GM13977 (cell line): ENCODE data around the gene SMC1A.

ENCODE experiments used
- DNase-seq: peaks from one replicate; pipeline ENCODE4 v3.0.0; 2012; ENCODE audit warnings: low spot score
- in situ Hi-C: fragments of 300-500 bp; cut with MboI; formaldehyde crosslinking; loops from one replicate; pipeline ENCODE4 v1.12.0; 2022; ENCODE audit warnings: low sequenced_read_pairs, low pct_unique_long_range_greater_than_20kb, mixed read lengths, inconsistent platforms; ENCODE audit not compliant: unreplicated experiment
- TF ChIP-seq, protein P1 (sequence below): IDR thresholded peaks from 2 replicates; pipeline ENCODE4 v1.5.1; 2012; ENCODE audit warnings: mild to moderate bottlenecking, control low read depth; ENCODE audit not compliant: insufficient read depth; ENCODE audit errors: extremely low read depth, missing control alignments

Gene SMC1A

DNA sequence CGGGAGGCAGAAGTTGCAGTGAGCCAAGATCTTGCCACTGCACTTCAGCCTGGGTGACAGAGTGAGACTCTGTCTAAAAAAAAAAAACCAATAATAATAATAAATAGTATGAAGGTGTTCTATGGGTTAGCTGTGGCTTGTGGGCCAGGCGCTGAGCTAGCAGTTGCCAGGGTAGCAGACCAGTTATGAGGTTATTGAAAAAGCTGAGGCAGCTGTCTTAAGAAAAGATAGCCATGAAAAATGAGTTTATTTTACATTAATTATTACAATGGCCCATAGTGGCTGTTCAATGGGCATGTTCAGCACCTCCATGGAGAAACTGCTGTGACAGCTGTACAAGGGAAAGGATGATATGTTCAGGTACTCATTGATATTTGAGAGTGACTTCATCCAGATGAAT, 25.0 kb upstream of the SMC1A start:
- in situ Hi-C loops, result loop anchor here (10.0 kb wide), 1 partner anchor 133 kb away; no protein-coding TSS in a partner anchor
- TF ChIP-seq, protein P1, sequence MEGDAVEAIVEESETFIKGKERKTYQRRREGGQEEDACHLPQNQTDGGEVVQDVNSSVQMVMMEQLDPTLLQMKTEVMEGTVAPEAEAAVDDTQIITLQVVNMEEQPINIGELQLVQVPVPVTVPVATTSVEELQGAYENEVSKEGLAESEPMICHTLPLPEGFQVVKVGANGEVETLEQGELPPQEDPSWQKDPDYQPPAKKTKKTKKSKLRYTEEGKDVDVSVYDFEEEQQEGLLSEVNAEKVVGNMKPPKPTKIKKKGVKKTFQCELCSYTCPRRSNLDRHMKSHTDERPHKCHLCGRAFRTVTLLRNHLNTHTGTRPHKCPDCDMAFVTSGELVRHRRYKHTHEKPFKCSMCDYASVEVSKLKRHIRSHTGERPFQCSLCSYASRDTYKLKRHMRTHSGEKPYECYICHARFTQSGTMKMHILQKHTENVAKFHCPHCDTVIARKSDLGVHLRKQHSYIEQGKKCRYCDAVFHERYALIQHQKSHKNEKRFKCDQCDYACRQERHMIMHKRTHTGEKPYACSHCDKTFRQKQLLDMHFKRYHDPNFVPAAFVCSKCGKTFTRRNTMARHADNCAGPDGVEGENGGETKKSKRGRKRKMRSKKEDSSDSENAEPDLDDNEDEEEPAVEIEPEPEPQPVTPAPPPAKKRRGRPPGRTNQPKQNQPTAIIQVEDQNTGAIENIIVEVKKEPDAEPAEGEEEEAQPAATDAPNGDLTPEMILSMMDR, result no peak
- no peak for DNase-seq

DNA sequence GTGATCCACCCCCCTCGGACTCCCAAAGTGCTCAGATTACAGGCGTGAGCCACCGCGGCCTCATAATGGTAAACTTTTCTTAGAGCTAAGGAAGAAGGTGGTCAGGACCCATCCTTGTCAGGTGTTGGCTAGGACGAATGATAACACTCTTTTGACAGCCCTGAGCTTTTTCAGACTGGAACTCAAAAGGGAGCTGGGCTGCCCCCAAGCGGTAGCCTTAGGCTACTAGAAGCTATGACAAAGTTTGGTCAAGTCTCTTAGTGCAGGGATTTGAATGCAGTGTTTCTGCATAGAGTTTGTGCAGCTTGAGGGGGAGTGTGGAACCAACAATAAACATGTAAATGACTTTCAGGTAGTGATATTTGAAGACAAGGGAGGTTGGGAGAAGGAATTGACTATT, 23.5 kb upstream of the SMC1A start:
- peak; percentile 56 for DNase-seq
- TF ChIP-seq, protein P1, result peak; percentile 70

DNA sequence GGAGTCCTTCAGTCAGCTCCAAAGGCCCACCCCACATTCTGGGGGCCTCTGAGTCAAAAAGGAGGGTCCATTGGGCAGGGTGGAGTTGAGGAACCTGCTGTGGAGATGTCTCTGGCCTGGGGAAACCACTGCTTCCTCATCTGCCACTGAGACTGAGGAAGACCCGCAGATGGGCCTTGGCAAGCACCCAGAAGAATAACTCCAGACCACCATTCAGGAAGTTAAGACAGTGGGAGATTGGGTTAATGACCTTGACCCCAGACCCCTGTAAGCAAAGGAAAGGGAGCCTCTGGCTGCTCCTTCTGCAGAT, 19.8 kb upstream of the SMC1A start:
- TF ChIP-seq, protein P1, result no peak
- peak; percentile 20 for DNase-seq
- in situ Hi-C loops, result loop anchor here (10.0 kb wide), 1 partner anchor 127 kb away; no protein-coding TSS in a partner anchor

More for the DNA sequence above, 23.5 kb upstream of the SMC1A start:
- in situ Hi-C loops, result loop anchor here (10.0 kb wide), 1 partner anchor 131 kb away; no protein-coding TSS in a partner anchor

DNA sequence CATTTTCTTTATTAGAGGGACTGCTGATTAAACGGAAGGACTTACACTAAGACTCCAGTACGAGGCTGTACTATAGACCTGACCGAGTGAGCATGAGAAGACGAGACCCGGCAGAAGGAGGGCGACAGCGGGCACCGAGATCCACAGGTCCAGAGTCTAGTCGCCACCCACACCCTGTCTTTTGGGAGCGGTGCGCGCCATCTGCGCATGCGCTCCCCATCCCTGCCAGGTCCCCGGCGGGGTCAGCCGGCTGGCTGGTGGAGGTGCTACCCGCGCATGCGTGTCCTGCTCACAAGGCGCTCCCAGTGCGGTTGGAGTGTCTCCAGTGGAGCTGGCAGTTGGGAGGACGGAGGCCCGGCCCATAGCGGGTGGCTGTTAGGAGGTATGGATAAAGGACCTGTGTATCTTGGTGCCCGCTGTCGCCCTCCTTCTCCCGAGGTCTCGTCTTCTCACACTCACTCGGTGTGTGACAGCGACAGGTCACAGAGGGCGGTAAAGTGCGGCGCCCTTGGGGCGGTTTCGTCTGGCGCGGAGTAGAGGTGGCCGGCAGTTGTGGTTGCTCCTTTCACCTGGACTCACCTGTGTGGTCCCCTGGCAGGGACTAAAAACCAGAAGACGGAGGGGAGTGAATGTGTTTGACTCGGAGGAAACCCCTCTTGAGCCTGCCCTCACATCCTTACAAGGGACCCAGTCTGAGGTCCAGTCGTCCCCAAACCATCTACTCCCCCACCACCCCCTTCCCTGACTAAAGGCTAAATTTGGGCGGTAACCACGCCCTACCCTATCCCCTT, 19.3 kb upstream of the SMC1A start:
- in situ Hi-C loops, result loop anchor here (10.0 kb wide), 1 partner anchor 127 kb away; no protein-coding TSS in a partner anchor
- DNase-seq, result peak; percentile 77
- TF ChIP-seq, protein P1, result no peak

DNA sequence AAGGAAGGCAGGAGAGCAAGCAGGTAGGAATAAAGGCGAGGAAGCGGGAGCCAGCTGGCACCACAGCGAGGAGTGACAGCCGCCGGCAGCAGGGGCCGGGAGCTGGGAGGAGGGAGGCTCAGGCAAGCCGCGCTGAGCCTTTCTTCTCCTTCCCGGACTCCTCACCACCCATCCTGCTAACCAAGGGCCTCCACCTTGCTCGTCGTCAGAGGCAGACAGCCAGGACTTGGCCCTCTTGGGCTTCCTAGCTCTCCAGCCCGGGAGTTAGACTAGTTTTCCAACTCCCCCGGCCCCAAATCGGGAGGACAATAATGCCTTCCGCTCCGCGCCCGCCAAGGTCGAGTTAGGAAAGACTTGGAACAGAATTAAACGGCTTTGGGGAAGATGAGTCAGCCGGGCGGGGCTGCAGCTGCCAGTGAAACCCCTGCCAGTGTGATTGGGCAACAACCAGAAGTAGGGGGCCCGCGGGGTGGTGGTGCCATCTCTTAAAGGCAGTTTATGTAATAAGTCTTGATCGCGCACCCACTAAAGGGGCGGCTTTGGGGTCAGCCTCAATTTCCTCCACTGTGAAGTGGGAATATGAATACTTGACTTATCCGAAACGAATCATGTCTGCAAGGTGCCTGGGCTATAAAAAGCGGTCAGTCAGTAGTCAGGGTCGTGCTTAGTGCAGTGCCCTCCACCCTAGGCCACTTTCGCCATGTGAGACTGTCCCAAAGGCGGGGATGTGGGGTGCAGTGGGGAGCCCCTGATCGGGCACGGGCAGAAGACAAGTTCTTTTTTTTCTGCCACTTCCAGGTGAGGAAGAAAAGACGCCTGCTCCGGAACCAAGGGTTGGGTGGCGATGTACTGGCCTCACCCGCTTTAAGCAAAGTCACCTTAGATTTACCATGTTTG, 18.4 kb upstream of the SMC1A start:
- in situ Hi-C loops, result loop anchor here (10.0 kb wide), 1 partner anchor 126 kb away; no protein-coding TSS in a partner anchor
- DNase-seq, result peak; percentile 14
- TF ChIP-seq, protein P1, result no peak

DNA sequence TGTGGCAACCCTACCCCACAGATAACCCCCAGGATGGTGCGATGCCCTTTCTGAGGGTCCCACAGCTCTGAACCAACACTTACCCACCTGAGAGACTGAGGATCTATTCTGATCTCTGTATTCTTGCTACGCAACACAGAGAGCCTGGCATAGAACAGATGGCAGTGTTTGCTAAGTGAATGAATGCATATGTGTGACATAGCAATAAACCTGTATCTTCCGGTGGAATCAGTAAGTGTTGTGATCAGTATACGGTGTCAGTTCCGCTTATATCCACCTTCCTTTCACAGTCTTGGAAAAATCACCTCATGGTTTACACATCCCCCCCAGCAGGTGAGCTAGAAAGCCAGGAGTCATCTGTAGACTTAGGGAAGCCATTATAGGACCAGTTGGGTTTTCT, 17.6 kb upstream of the SMC1A start:
- TF ChIP-seq, protein P1, result no peak
- in situ Hi-C loops, result loop anchor here (10.0 kb wide), 1 partner anchor 125 kb away; no protein-coding TSS in a partner anchor
- peak; percentile 10 for DNase-seq
